Activated naive CD8-positive, alpha-beta T cell treated with anti-CD3 and anti-CD28 coated beads for 36 hours (primary cell): Measurements from ENCODE around the gene APBB1. TPM values are rescaled to one million over a fixed set of nuclear protein-coding genes. Genes with fewer than 3 reads are reported as not detected.
A peak's percentile ranks its signal among the peaks of the same experiment; 100 is the strongest.

ENCODE experiments used
- DNase-seq: peaks from one replicate; pipeline ENCODE4 v3.0.0; 2021
- H3K27ac Mint-ChIP-seq: one replicate; pipeline ENCODE4 v1.8.0; 2022; ENCODE audit warnings: mild to moderate bottlenecking, moderate library complexity, mixed read lengths
- H3K27me3 Mint-ChIP-seq: one replicate; pipeline ENCODE4 v1.8.0; 2022; ENCODE audit warnings: mild to moderate bottlenecking, mixed read lengths
- H3K36me3 Mint-ChIP-seq: one replicate; pipeline ENCODE4 v1.8.0; 2021; ENCODE audit warnings: mild to moderate bottlenecking, mixed read lengths
- H3K4me1 Mint-ChIP-seq: one replicate; pipeline ENCODE4 v1.8.0; 2021; ENCODE audit warnings: mixed read lengths
- H3K4me3 Mint-ChIP-seq: one replicate; pipeline ENCODE4 v1.8.0; 2022; ENCODE audit warnings: mild to moderate bottlenecking, moderate library complexity, mixed read lengths
- H3K9me3 Mint-ChIP-seq: one replicate; pipeline ENCODE4 v1.8.0; 2022; ENCODE audit warnings: mixed read lengths
- total RNA-seq, 2 experiments: library from RNA; stranded (reverse); gene quantifications; one replicate each; pipeline ENCODE4 v1.2.3, GENCODE V29; 2021

The APBB1 gene
- total RNA-seq, 2 experiments from 2014 or later: 29.2 to 32.3 TPM

DNA sequence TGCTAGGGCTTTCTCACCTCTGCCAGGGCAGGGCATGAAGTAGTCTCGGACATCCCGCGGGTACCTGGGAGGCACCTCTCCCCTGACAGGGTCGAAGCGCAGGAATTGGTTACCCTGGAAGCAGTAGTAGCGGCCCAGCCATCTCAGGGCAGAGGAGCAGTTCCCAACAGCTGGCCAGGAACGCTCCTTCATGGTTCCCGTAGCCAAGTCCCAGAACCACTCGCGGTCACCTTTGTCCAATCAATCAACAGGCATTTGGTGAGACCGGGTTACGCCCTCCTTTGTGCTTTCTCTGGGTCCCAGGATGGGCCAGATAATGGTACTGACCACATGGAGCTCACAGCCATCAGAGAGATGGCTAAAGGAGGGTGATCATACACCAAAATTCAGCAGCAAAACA lies 18.5 kb upstream of the APBB1 start:
- Mint-ChIP-seq H3K4me3 (no peak overlapping the region), H3K27me3 (no peaks in the 10 kb centered on the region), H3K27ac (no peak overlapping the region), H3K36me3 (no peaks in the 10 kb centered on the region), H3K9me3 (no peaks in the 10 kb centered on the region), H3K4me1 (no peaks in the 10 kb centered on the region)
- no peak for DNase-seq

DNA sequence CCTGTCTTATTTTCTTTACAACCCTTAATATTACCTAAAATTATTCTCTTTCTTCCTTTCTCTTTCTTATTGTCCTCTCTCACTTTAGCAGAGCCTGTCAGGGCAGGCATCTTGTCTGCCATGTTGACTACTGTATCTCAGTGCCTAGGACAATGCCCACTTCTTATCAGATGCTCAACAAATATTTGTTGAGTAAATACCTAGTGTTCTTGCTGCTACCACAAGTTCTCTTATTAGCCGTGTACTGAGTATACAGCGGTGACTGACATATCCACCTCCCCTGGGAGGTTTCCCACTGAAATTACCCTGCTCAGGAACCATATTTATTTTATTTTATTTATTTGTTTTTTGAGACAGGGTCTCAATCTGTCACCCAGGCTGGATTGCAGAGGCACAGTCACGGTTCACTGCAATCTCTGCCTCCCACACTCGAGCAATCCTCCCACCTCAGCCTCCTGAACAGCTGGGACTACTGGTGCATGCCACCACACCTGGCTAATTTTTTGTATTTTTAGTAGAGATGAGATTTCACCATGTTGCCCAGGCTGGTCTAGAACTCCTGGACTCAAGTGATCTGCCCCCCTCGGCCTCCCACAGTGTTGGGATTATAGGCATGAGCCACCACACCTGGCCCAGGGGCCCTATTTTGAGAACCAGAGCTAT lies 15.2 kb upstream of the APBB1 start:
- no peak overlapping the region for H3K27ac Mint-ChIP-seq
- no peak for DNase-seq
- H3K27me3 Mint-ChIP-seq: no peaks in the 10 kb centered on the region
- no peak overlapping the region for H3K4me3 Mint-ChIP-seq
- no peaks in the 10 kb centered on the region for H3K4me1 Mint-ChIP-seq
- no peaks in the 10 kb centered on the region for H3K36me3 Mint-ChIP-seq
- no peaks in the 10 kb centered on the region for H3K9me3 Mint-ChIP-seq

DNA sequence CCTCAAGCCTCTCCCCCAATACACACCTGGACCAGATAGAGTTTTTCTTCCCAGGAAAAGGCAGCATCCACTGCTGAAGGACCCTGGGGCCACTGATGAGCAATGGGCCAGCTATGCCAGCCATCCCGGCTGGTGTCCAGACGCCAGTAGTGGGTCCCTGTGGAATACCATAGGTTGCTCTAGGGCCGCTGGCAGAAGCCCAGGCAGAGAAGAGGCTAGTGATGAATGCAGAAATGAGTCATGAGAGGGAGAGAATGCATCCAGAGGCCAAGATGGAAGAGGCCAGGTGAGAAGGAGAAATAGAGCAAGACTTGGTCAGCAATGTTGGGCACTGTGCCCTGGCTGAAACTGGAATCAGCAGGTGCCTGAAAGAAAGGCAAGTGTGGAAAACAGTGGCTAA lies 13.0 kb upstream of the APBB1 start:
- no peak for DNase-seq
- Mint-ChIP-seq H3K27me3 (no peaks in the 10 kb centered on the region), H3K4me1 (no peaks in the 10 kb centered on the region), H3K36me3 (no peaks in the 10 kb centered on the region), H3K9me3 (no peaks in the 10 kb centered on the region), H3K4me3 (no peak overlapping the region), H3K27ac (no peak overlapping the region)

GRCh38 chr11:6427516-6427915 lies 8.6 kb upstream of the APBB1 start:
- H3K4me3 Mint-ChIP-seq: no peak overlapping the region
- no peaks in the 10 kb centered on the region for H3K4me1 Mint-ChIP-seq
- no peaks in the 10 kb centered on the region for H3K36me3 Mint-ChIP-seq
- H3K9me3 Mint-ChIP-seq: no peaks in the 10 kb centered on the region
- no peak overlapping the region for H3K27ac Mint-ChIP-seq
- no peak for DNase-seq
- peaks cover 6% of the 10 kb centered on the region for H3K27me3 Mint-ChIP-seq

- H3K9me3 Mint-ChIP-seq: no peaks in the 10 kb centered on the region
- no peak overlapping the region for H3K4me3 Mint-ChIP-seq
- peaks cover 5% of the 10 kb centered on the region for H3K4me1 Mint-ChIP-seq
- no peak for DNase-seq
- H3K36me3 Mint-ChIP-seq: no peaks in the 10 kb centered on the region
- H3K27me3 Mint-ChIP-seq: peaks cover 11% of the 10 kb centered on the region
- H3K27ac Mint-ChIP-seq: no peak overlapping the region
Measured at GRCh38 chr11:6420677-6421076, 1.8 kb upstream of the APBB1 start.

- no peak overlapping the region for H3K27ac Mint-ChIP-seq
- peaks cover 5% of the 10 kb centered on the region for H3K4me1 Mint-ChIP-seq
- no peak overlapping the region for H3K4me3 Mint-ChIP-seq
- no peaks in the 10 kb centered on the region for H3K9me3 Mint-ChIP-seq
- DNase-seq: no peak
- H3K27me3 Mint-ChIP-seq: peaks cover 8% of the 10 kb centered on the region
- no peaks in the 10 kb centered on the region for H3K36me3 Mint-ChIP-seq
Measured at GRCh38 chr11:6418557-6419008, 311 bp downstream of the APBB1 start.

DNA sequence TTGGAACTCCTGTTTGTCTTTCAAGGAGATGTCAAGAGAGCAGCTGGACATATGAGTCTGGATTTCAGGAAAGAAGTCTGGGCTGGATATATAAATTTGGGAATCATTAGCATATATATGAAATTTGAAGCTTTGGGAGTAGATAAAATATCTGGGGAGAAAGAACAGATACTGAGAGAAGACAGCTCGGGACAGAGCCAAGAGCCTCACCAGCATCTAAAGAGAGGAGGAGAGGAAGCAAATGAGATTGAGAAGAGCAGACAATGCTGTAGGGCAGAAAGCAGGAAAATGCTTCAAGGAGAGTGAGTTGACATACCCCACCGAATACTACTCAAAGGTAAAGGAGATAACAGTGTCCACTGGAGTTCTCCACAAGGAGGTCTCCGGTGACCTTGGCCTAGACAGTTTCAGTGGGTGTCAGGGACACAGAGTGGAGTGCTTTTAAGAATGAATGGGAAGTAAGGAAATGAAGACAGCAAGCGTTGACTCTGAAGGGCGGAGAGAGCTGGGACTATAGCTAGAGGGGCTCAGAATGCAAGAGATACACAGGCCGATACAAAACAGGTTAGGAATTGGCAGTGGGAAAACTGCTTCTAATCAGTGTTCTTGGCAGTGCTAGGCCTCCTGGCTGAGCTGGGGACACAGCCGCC lies 862 bp downstream of the APBB1 start:
- DNase-seq: no peak
- no peaks in the 10 kb centered on the region for H3K36me3 Mint-ChIP-seq
- H3K9me3 Mint-ChIP-seq: no peaks in the 10 kb centered on the region
- peaks cover 5% of the 10 kb centered on the region for H3K27me3 Mint-ChIP-seq
- no peak overlapping the region for H3K4me3 Mint-ChIP-seq
- peaks cover 9% of the 10 kb centered on the region for H3K4me1 Mint-ChIP-seq
- H3K27ac Mint-ChIP-seq: no peak overlapping the region

DNA sequence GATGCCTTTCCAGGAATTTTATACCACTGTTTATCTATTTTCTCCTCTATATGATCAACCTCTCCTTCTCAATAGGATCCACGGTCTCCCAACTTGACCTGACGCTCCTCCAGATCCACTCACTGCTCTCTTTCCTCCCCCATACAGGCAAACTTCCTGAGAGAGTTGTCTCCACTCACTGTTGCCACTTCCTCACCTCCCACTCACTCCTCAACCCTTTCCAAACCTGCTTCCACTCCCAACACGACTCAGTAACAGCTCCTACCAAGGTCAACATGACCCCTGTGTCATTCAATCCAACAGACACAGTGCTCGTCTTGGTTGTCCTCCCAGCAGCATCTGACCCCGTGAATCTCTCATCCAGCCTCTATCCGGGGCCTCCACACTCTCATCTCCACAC lies 3.1 kb downstream of the APBB1 start:
- H3K4me3 Mint-ChIP-seq: no peak overlapping the region
- no peak for DNase-seq
- H3K27me3 Mint-ChIP-seq: peaks cover 1% of the 10 kb centered on the region
- H3K4me1 Mint-ChIP-seq: peaks cover 26% of the 10 kb centered on the region
- no peak overlapping the region for H3K27ac Mint-ChIP-seq
- H3K36me3 Mint-ChIP-seq: no peaks in the 10 kb centered on the region
- no peaks in the 10 kb centered on the region for H3K9me3 Mint-ChIP-seq

GRCh38 chr11:6414874-6415328 lies 4.0 kb downstream of the APBB1 start:
- H3K27me3 Mint-ChIP-seq: no peaks in the 10 kb centered on the region
- no peak overlapping the region for H3K4me3 Mint-ChIP-seq
- H3K9me3 Mint-ChIP-seq: no peaks in the 10 kb centered on the region
- peaks cover 28% of the 10 kb centered on the region for H3K4me1 Mint-ChIP-seq
- DNase-seq: peak; percentile 30
- H3K27ac Mint-ChIP-seq: no peak overlapping the region
- H3K36me3 Mint-ChIP-seq: no peaks in the 10 kb centered on the region

GRCh38 chr11:6413791-6414201 lies 5.1 kb downstream of the APBB1 start:
- peaks cover 23% of the 10 kb centered on the region for H3K4me1 Mint-ChIP-seq
- no peaks in the 10 kb centered on the region for H3K9me3 Mint-ChIP-seq
- H3K4me3 Mint-ChIP-seq: no peak overlapping the region
- H3K36me3 Mint-ChIP-seq: no peaks in the 10 kb centered on the region
- H3K27ac Mint-ChIP-seq: no peak overlapping the region
- DNase-seq: peak; percentile 72
- no peaks in the 10 kb centered on the region for H3K27me3 Mint-ChIP-seq

GRCh38 chr11:6411594-6412031 lies 7.3 kb downstream of the APBB1 start:
- no peaks in the 10 kb centered on the region for H3K9me3 Mint-ChIP-seq
- no peaks in the 10 kb centered on the region for H3K27me3 Mint-ChIP-seq
- peaks cover 37% of the 10 kb centered on the region for H3K4me1 Mint-ChIP-seq

DNA sequence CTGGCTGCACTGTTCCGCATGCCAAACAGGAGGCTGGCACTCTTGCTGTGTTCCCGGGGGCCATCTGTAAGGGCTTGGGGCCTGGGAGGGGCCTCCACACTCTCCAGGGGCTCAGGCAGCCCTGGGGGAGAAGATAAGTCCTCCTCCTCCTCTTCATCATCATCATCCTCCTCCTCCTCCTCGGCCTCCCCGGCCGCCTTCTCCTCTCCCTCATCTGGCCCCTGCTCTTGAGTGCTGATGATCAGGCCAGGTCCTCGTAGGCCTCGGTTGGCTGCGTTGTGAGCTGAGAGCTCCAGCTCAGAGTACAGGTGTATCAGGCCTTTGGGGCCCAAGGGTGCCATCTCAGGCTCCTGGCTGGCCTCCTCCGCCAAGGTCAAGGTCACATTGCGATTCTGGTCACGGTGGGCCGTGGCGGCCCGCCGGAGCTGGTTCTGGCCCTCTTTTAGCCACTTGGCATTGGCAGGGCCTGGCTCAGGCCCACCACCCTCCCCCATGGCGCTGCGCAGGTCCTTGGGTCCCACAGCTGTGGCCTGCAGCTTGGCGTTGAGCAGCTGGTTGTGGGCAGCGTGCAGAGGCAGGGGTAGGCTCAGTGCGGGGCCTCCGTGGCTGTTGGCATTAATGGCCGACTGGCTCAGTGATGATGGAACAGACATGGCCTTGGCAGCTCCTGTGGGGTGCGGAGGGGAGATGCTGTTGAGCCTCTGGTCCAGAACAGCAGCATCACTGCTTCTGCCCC lies 8.0 kb downstream of the APBB1 start:
- no peak for DNase-seq
- no peaks in the 10 kb centered on the region for H3K9me3 Mint-ChIP-seq
- H3K4me3 Mint-ChIP-seq: no peak overlapping the region
- H3K4me1 Mint-ChIP-seq: peaks cover 44% of the 10 kb centered on the region
- no peak overlapping the region for H3K27ac Mint-ChIP-seq
- no peaks in the 10 kb centered on the region for H3K27me3 Mint-ChIP-seq
- H3K36me3 Mint-ChIP-seq: no peaks in the 10 kb centered on the region

More at GRCh38 chr11:6411594-6412031, 7.3 kb downstream of the APBB1 start:
- Mint-ChIP-seq H3K36me3 (no peaks in the 10 kb centered on the region), H3K4me3 (no peak overlapping the region), H3K27ac (no peak overlapping the region)
- DNase-seq: no peak

DNA sequence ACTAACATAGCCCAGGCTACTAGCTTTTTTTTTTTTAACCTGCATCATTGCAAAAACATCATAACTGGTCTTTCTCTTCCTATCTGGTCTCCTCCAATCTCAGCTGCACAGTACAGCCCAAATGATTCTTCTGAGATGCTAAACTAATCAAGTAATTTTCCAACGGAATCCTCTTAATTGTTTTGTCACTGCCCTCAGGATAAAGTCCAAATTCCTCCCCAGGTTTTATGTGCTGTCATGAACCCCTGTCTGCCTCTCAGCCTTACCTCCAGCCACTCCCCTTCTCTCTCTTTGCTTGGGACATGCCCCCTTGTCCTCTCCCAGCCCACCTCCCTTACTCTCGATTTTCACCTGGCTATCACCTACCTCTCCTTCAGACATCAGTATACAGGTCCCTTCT lies 12.5 kb downstream of the APBB1 start:
- Mint-ChIP-seq H3K4me1 (peaks cover 62% of the 10 kb centered on the region), H3K4me3 (no peak overlapping the region), H3K27ac (peak overlapping the region; percentile 65), H3K27me3 (peaks cover 4% of the 10 kb centered on the region), H3K9me3 (no peaks in the 10 kb centered on the region), H3K36me3 (peaks cover 3% of the 10 kb centered on the region)
- no peak for DNase-seq

GRCh38 chr11:6405846-6406245 lies 13.0 kb downstream of the APBB1 start:
- Mint-ChIP-seq H3K36me3 (peaks cover 5% of the 10 kb centered on the region), H3K27ac (no peak overlapping the region), H3K4me3 (no peak overlapping the region), H3K4me1 (peaks cover 66% of the 10 kb centered on the region), H3K27me3 (peaks cover 4% of the 10 kb centered on the region), H3K9me3 (no peaks in the 10 kb centered on the region)
- DNase-seq: no peak

DNA sequence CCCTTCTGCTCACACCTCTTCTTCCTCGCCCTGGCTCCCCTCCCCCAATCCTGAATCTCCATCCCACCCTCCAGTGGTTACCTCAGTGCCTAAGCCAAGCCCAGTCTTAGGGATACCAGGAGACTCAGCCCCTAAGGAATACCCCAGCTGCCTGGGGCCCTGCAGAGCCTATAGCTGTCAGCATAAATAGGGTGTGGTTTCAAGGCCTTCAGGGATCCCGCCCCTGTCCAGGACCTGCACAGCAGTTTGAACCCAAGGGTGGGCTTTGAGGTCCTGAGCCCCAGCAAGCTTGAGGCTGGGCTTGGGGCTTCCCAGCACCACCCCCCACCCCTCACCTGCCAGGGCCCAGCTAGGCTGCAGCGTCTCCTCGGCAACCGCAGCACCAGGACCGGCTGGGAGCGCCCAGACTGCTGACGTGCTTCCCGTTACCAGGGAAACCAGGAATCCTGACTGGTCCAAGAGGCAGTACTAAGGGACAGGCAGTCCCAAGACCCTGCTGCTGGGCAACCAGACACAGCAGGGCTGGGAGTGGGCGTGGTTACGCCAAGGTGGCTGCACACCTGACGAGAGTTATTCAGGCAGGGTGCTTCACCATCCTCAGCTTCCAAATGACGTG lies 13.7 kb downstream of the APBB1 start:
- no peak overlapping the region for H3K4me3 Mint-ChIP-seq
- H3K9me3 Mint-ChIP-seq: no peaks in the 10 kb centered on the region
- DNase-seq: no peak
- no peak overlapping the region for H3K27ac Mint-ChIP-seq
- H3K36me3 Mint-ChIP-seq: peaks cover 7% of the 10 kb centered on the region
- peaks cover 4% of the 10 kb centered on the region for H3K27me3 Mint-ChIP-seq
- H3K4me1 Mint-ChIP-seq: peaks cover 70% of the 10 kb centered on the region
